Measurements from ENCODE around the gene GNPTG. TPM values are rescaled to one million over a fixed set of nuclear protein-coding genes. Genes with fewer than 3 reads are reported as not detected.

The GNPTG gene
- total and polyA plus RNA-seq, 2 of the 8 experiments (the other 6 are each of a cell fraction or from before 2014, with no cell fraction given) = 26.2 to 51.2 TPM

- Histone ChIP-seq H2BK15ac (ENCODE audit: low read length) (no peak overlapping the region), H3K23me2 (ENCODE audit: low read depth, low read length) (peaks cover 2% of the 10 kb centered on the region; the same call in 1 of the 2 replicates), H3K4me3 (ENCODE audit: extremely low read depth in 1 of 4, insufficient read depth in 2 of 4, low read depth in 3 of 4, low read length in 4 of 4) (peak overlapping the region in 1 of 4 experiments; percentile 76; a peak in 3 of 8 replicates), H3K9ac (replicated peaks in 1 of 4; ENCODE audit: extremely low read depth in 1 of 4, low read depth in 3 of 4, low read length in 3 of 4) (0 out of 7 replicates have a peak overlapping the region, but pooled peaks of 1 of the 4 experiments have one; percentile 14), H3K79me2 (ENCODE audit: control insufficient read depth in 1 of 2, insufficient read depth in 2 of 2, low read length in 2 of 2) (peaks cover 0 to 23% of the 10 kb centered on the region in 2 experiments; a peak in 2 of 4 replicates), H4K5ac (ENCODE audit: insufficient read length, low read depth, low read length) (no peak overlapping the region), H3K27me3 (replicated peaks in 1 of 4; ENCODE audit: control insufficient read depth in 3 of 4, extremely low read depth in 1 of 4, insufficient read depth in 3 of 4, low read length in 3 of 4) (no peaks in the 10 kb centered on the region), H2BK5ac (ENCODE audit: low read depth, low read length) (no peak overlapping the region), H3K23ac (ENCODE audit: insufficient read length) (no peak overlapping the region), H2AK5ac (ENCODE audit: low read depth, low read length) (no peak overlapping the region), H2AFZ (ENCODE audit: low read length) (no peak overlapping the region), H3K9me3 (ENCODE audit: insufficient read depth in 2 of 2, low read depth in 1 of 2, low read length in 1 of 2) (no peaks in the 10 kb centered on the region), H3K36me3 (ENCODE audit: control insufficient read depth in 2 of 4, insufficient read depth in 4 of 4, low read length in 3 of 4) (peaks cover 0 to 2% (median 0%) of the 10 kb centered on the region in 4 experiments; a peak in 4 of 8 replicates), H2BK20ac (ENCODE audit: low read length) (no peak overlapping the region), H3K14ac (ENCODE audit: insufficient read length) (no peak overlapping the region), H3K4me1 (replicated peaks in 1 of 4; ENCODE audit: control insufficient read depth in 3 of 4, insufficient read depth in 4 of 4, low read length in 3 of 4) (no peaks in the 10 kb centered on the region), H3K56ac (replicated peaks; ENCODE audit: insufficient read length, low read depth, low read length) (no peak overlapping the region), H3K79me1 (ENCODE audit: low read depth, low read length) (peaks cover 9% of the 10 kb centered on the region; the same call in 1 of the 2 replicates), H2BK12ac (ENCODE audit: low read depth, low read length) (no peak overlapping the region), H4K8ac (ENCODE audit: extremely low read depth, insufficient read depth, low read length) (peak overlapping the region; percentile 36; the same call in 1 of the 2 replicates), H3K4ac (replicated peaks; ENCODE audit: insufficient read length, low read depth, low read length) (no peak overlapping the region), H4K91ac (replicated peaks; ENCODE audit: insufficient read length, low read length) (no peak overlapping the region), H3K18ac (ENCODE audit: extremely low read depth, low read length) (no peak overlapping the region), H3K4me2 (ENCODE audit: insufficient read depth in 1 of 2, low read depth in 2 of 2, low read length in 2 of 2) (peak overlapping the region; percentile 59 to 95; a peak in 3 of 4 replicates), H4K20me1 (replicated peaks in 1 of 2; ENCODE audit: control insufficient read depth in 1 of 2, insufficient read depth in 2 of 2, low read length in 2 of 2) (peaks cover 2 to 21% of the 10 kb centered on the region in 2 experiments), H3K27ac (ENCODE audit: low read depth, low read length) (no peak overlapping the region), H2BK120ac (replicated peaks; ENCODE audit: low read depth, low read length) (no peak overlapping the region)
- CTCF ChIA-PET (ENCODE audit: partially characterized antibody) = interaction anchor here (0.6 to 1.6 kb wide), 8 partner anchors 19 to 716 kb away, joined by 3 to 10 read pairs (median 4); no protein-coding TSS in a partner anchor
- TF ChIP-seq SIN3A (conservative IDR thresholded peaks at IDR 0.05 in 1 of 2, IDR thresholded peaks at IDR 0.05 in 1 of 2; ENCODE audit: low read depth in 1 of 2, low read length in 2 of 2) = 0 out of 4 replicates have a peak, but pooled peaks of 1 of the 2 experiments have one; percentile 4
- TF ChIP-seq SP2 (IDR thresholded peaks at IDR 0.05; ENCODE audit: low read length) = no peak
- no peak for TF ChIP-seq SIRT6 (IDR thresholded peaks at IDR 0.05; ENCODE audit: low read length)
- TF ChIP-seq JUND (IDR thresholded peaks at IDR 0.05; ENCODE audit: low read length) = no peak
- no peak for TF ChIP-seq POLR2A (IDR thresholded peaks at IDR 0.05; ENCODE audit: control extremely low read depth in 1 of 2, low read depth in 2 of 2, low read length in 2 of 2)
- DNase-seq (ENCODE audit: low read depth in 1 of 2, low spot score in 2 of 2) (no peak), FAIRE-seq (no peak)
- 85% methylated on average over 7 of the region's 11 CpGs; no CpG with 5 or more reads in 1 of the 2 experiments for WGBS, 2 experiments (ENCODE audit: extremely low coverage in 1 of 2, insufficient coverage in 1 of 2, insufficient read length in 1 of 2, insufficient replicate concordance in 2 of 2, low coverage in 1 of 2, low lambda C conversion rate in 2 of 2, missing lambda C conversion rate in 1 of 2)
- POLR2A ChIA-PET (ENCODE audit: partially characterized antibody) = interaction anchor here (0.6 to 1.5 kb wide), 7 partner anchors 10 to 1056 kb away, joined by 3 to 6 read pairs (median 4); partner anchors contain the start of gene UQCC4
Measured at GRCh38 chr16:1407753-1408152, 56.0 kb downstream of the GNPTG start.
